GM18505 (cell line): ENCODE data around the gene DLGAP1.
A peak's percentile ranks its signal among the peaks of the same experiment; 100 is the strongest.

Experiments used
- ATAC-seq: cut with Tn5 transposase; IDR thresholded peaks from one replicate; pipeline ENCODE4 v1.9.1; 2021; ENCODE audit not compliant: unreplicated experiment
- POLR2A ChIP-seq: IDR thresholded peaks from 4 replicates; pipeline ENCODE4 v1.6.1; 2011; ENCODE audit warnings: borderline replicate concordance; ENCODE audit not compliant: insufficient read depth, insufficient read length; ENCODE audit errors: extremely low read depth

DLGAP1 gene

GRCh38 chr18:3777122-3777521, 678.0 kb downstream of the DLGAP1 start:
- TF ChIP-seq POLR2A = no peak

GRCh38 chr18:3775996-3776395, 679.1 kb downstream of the DLGAP1 start:
- TF ChIP-seq POLR2A = no peak
- no peak for ATAC-seq

More at GRCh38 chr18:3777122-3777521, 678.0 kb downstream of the DLGAP1 start:
- ATAC-seq = no peak

GRCh38 chr18:3773303-3773702, 681.8 kb downstream of the DLGAP1 start:
- no peak for ATAC-seq
- TF ChIP-seq POLR2A = no peak

- TF ChIP-seq POLR2A = no peak
- ATAC-seq = peak; percentile 100
These were observed 683.8 kb downstream of the DLGAP1 start for GRCh38 chr18:3771121-3771971.

GRCh38 chr18:3761266-3761665, 693.8 kb downstream of the DLGAP1 start:
- no peak for TF ChIP-seq POLR2A
- no peak for ATAC-seq

GRCh38 chr18:3760741-3761140, 694.4 kb downstream of the DLGAP1 start:
- no peak for TF ChIP-seq POLR2A
- ATAC-seq = no peak

GRCh38 chr18:3759099-3759498, 696.0 kb downstream of the DLGAP1 start:
- no peak for ATAC-seq
- no peak for TF ChIP-seq POLR2A

- TF ChIP-seq POLR2A = no peak
- ATAC-seq = no peak
These were observed 696.6 kb downstream of the DLGAP1 start for GRCh38 chr18:3758531-3758930.

GRCh38 chr18:3757361-3757760, 697.7 kb downstream of the DLGAP1 start:
- ATAC-seq = no peak
- TF ChIP-seq POLR2A = no peak

GRCh38 chr18:3753106-3753505, 702.0 kb downstream of the DLGAP1 start:
- ATAC-seq = no peak
- TF ChIP-seq POLR2A = no peak

GRCh38 chr18:3748086-3748485, 707.0 kb downstream of the DLGAP1 start:
- TF ChIP-seq POLR2A = no peak
- ATAC-seq = no peak

- TF ChIP-seq POLR2A = no peak
- no peak for ATAC-seq
These were observed 707.7 kb downstream of the DLGAP1 start for GRCh38 chr18:3747176-3747973.

GRCh38 chr18:3742541-3742940, 712.6 kb downstream of the DLGAP1 start:
- no peak for ATAC-seq
- TF ChIP-seq POLR2A = no peak

GRCh38 chr18:3741333-3741732, 713.8 kb downstream of the DLGAP1 start:
- no peak for TF ChIP-seq POLR2A
- ATAC-seq = no peak
